Amniotic stem cell (primary cell): ENCODE results near the gene OR10H4.
"Not testable (repeated sequence)": the region's sequence is repeated elsewhere in the genome, so short reads cannot be mapped to it uniquely, and the experiment has no call there.

Experiments
- DNase-seq: peaks from one replicate; lab custom pipeline; 2025; lab: John Stamatoyannopoulos, UW

Gene OR10H4

DNA sequence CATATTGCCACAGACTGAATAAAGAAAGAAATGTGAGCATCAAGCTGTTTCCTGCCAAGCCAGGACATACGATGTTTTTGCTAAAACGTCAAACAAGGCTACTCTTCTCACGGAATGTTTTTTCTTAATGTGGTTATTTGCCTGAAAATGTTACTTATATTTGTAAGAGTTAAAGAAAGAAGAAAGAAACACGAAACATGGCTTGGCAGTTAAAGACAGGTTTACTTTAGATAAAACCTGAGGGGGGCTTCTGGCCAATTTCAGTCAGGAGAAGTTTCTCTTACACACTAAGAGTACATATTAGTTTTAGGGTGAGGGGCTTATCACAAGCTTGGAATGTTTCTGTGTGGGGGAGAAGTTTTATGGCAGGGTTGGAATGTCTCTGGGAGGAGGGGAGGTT, 4.4 kb upstream of the OR10H4 start:
- no peak for DNase-seq

DNA sequence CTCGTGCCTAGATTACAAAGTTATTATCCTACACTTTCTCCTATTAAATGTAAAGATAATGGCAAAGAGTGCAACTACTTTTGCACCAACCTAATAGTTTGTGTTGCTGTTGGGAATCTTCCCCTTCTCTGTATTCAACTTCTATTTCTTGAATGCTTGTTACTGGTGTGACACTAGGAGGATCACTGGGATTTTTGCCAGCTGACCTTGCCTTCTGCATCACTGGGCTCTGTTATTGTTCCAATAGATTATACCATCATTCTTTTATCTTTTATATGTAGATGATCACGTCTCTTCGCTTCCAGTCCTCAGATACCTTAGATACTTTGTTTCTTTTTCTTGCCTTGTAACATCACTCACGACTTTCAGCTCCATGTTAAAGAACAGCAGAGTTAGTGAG, 3.5 kb upstream of the OR10H4 start:
- no peak for DNase-seq

DNA sequence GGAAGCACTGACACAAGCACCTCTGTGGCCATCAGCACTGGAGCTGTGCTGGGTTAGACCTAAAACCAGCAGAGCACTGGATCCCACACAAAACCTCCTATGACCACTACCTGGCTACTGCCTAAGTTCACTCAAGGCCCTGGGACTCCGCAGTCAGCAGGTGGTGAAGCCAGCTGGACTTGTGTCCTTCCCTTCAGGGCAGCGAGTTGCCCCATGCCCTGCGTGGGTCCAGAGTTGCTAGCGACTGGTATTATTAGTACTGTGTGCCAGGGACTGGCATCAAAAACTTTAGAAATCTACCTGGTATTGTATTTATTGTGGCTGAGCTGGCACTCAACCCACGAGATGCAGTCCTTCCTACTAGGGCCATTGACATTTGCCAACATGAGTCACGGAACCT, 6.0 kb downstream of the OR10H4 start:
- DNase-seq: no peak

DNA sequence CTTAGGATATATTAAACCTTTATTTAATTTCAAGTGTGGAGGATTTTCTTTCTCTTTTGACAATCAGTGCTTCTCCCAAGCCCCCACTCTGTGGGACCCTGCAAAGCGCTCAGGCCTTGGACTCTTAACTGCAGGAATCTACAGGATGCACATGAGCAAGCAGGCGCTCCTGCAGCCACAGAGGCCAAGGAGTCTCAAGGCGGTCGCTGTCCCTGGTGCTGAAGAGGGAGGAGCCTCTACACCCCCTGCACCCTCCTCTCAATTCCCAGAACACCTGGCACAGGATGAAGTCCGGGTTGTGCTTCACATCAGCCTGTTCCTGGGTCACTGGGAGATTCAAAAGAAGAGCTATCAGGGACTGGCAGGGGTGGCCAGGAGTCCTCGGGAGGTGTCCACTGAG, 13.5 kb downstream of the OR10H4 start:
- DNase-seq: no peak

DNA sequence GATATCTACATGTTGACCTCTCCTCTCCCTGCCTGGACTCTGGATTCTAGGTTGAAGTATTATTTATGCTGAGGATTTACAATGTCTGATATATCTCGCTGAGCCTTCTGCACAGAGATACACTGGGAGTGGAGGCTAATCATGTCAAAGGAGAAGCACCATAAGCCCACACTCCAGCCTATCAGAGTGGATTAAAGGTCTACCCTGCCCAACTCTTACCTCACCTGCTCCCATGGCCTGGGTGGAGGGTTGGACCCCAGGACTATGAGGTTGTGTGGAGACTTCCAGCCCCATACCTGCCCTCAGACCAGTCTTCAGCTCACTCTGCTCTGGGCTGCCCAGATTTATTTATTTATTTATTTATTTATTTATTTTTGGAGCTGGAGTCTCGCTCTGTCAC, 15.4 kb downstream of the OR10H4 start:
- no peak for DNase-seq

DNA sequence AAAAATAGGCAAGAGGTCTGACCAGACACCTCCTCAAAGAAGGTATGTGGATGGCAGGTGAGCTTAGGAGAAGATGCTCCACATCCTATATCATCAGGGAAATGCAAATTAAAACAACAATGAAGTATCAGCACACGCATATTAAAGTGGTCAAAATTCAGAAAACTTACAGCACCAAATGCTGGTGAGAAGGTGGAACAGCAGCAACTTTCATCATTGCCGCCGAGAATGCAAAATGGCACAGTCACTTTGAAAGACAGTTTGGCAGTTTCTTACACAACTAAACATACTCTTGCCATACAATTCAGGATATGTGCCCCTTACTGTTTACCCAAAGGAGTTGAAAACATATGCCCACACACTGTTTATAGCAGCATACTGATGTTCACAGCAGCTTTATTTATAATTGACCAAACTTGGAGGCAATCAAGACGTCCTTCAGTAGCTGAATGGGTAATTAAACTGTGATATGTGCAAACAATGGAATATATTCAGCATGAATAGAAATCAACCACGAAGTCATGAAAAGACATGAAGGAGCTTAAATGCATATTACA, 22.5 kb downstream of the OR10H4 start:
- DNase-seq: no peak

DNA sequence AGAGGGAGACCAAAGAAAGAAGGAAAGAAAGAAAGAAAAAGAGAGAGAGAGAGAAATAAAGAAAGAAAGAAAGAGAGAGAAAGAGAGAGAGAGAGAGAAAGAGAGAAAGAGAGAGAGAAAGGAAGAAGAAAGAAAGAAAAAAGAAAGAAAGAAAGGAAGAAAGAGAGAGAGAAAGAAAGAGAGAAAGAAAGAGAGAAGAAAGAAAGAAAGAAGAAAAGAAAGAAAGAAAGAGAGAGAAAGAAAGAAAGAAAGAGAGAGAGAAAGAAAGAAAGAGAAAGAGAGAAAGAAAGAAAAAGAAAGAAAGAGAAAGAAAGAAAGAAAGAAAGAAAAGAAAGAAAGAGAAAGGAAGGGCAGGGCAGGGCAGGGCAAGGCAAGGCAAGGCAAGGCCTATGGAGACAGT, 23.2 kb downstream of the OR10H4 start:
- DNase-seq: not testable (repeated sequence)

DNA sequence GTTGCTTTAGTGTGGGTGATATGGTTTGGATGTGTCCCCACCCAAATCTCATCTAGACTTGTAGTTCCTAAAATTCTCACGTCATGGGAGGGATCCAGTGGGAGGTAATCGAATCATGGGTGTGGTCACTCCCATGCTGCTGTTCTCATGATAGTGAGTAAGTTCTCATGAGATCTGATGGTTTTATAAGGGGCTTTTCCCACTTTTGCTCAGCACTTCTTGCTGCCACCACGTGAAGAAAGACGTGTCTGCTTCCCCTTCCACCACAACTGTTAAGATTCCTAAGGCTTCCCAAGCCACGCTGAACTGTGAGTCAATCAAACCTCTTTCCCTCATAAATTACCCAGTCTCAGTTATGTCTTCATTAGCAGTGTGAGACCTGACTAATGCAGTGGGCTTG, 26.0 kb downstream of the OR10H4 start:
- DNase-seq: no peak

DNA sequence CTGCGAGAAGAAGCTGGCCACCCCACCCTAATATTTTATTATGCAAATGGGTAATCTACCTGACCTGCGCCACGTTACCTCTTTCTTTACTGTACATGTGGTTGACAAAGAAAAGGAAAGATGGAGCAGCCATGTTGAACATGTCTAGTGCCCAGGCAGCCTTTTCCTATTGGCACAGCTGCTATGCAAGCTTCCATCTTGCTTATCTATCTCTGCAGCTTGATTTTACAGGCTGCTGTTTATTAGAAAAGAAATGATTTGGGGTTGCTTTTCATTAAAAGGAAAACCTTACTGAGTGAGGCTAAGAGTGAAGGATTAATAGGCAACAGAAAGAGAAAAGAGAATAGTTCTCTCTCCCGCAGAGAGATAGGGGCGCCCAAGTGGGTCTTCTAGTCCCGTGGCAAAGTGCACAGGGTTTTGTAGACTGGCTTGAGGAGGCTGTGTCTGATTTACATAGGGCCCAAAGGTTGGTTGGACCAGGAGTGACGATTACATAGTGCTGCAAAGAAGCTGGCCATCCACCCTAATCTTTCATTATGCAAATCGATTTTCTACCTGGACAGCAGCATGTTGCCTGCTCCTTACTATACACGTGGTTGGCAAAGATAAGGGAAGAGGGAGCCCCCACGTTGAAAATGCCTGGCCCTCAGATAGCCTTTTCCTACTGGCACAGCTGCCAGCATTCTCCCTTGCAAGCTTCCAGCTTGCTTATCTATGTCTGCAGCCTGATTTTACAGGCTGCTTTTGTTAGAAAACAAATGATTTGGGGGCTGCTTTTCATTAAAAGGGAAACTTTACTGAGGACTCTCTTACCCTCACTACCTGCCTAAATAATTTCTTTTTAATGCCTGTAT, 28.3 kb downstream of the OR10H4 start:
- no peak for DNase-seq

DNA sequence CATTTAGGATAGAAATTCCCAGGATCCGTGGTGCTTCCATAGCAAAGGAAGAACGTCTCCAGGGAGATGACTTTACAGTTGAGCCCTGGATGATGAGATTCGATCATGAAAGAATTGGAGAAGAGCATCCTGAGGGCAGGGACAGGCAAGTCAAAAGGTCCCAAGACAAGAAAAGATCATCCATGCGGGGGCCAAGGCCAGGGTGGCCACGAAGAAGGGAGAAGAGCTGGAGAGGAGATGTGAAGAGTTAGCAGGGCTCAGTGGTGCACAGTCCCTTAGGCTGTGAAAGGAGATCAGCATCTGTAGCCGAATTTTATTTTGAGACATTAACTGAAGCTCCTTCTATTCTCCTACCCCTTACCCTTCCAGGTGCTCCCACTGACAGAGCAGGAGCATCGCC, 28.9 kb downstream of the OR10H4 start:
- DNase-seq: no peak

DNA sequence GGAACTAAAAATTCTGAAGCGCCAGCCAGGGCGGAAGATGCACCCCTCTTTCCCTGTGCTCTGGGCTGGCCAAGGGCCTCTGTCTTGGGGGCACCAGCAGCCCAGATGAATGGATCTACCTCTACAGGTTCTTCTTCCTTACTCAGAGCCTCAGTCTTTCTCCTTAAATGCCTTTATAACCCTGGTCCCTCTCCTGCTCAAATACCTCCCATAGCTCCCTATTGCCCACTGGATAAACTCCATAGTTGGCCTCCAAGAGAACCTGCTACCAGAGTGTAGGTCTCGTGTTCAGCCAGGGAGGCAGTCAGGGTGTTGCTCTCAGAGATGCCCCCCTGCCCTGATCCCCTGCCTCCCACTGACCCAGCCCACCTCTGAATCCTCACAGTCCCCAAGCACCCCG, 30.5 kb downstream of the OR10H4 start:
- no peak for DNase-seq

DNA sequence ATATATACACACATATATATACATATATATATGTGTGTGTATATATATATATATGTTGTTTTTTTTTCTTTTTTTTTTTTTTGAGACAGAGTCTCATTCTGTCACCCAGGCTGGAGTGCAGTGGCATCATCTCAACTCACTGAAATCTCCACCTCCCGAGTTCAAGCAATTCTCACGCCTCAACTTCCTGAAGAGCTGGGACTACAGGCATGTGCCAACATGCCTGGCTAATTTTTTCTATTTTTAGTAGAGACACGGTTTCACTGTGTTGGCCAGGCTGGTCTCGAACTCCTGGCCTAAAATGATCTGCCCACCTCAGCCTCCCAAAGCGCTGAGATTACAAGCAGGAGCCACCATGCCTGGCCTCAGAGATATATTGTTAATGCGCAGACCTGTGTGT, 37.0 kb downstream of the OR10H4 start:
- not testable (repeated sequence) for DNase-seq

DNA sequence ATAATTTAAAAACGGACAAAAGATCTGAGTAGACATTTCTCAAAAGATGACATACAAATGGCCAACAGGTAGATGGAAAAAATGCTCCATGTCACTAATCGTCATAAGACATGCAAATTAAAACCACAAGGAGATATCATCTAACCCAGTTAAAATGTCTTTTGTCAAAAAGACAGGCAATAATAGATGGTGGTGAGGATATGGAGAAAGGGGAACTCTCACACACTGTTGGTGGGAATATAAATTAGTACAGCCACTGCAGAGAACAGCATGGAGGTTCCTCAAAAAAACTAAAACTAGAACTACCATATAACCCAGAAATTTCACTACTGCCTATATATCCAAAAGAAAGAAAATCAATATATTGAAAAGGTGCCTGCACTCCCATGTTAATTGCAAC, 37.9 kb downstream of the OR10H4 start:
- DNase-seq: no peak

DNA sequence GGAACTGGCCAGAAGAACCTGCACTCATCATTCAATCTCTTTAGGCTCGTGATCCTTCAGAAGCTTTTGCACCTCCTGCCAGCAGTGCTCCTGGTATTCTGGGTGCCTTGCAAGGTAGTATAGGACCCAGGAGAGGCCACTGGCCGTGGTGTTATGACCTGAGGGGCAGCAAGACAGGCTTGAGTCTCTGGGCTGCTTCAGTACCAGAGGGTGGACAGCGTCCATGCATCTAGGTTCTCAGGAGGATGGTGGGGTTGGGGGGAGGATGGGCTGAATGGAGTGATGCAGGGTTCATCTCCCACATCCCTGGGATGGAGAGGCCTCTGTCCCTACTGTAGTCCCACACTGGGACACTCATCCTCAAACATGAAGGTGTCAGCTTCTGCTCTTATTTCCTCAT, 41.1 kb downstream of the OR10H4 start:
- no peak for DNase-seq

DNA sequence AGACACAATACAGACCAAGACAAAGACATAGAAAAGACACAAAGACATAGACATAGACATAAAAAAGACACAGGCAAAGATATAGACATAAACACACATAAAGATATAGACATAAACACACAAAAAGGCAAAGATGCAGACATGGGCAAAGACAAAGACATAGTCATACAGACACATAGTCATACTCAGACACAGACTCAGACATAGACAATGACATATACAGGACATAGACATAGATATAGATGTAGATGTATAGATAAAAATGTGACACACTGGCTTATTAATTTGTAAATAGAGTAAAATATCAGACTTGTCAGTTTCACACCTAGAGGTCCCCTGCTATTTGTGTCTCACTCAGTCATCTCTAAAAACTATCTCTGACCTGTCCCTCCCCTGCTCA, 42.8 kb downstream of the OR10H4 start:
- no peak for DNase-seq

DNA sequence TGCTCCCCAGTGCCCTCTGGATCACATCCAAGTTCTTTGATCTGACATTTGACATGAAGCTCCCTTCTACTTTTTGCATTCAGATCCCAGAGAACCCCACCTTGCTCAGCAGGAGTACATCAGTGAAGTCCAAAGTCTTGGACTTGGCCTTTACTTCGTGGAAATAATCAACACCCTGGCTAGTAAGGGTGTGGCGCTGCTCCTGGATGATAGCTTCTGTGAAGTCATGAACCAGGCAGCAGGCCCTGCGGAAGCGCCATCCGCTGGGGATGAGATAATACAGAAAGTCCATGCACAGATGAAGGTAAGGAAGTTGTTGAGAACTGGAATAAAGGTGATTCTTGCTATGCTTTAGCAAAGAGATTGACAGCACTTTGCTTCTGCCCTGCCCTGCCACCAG, 43.2 kb downstream of the OR10H4 start:
- DNase-seq: no peak

DNA sequence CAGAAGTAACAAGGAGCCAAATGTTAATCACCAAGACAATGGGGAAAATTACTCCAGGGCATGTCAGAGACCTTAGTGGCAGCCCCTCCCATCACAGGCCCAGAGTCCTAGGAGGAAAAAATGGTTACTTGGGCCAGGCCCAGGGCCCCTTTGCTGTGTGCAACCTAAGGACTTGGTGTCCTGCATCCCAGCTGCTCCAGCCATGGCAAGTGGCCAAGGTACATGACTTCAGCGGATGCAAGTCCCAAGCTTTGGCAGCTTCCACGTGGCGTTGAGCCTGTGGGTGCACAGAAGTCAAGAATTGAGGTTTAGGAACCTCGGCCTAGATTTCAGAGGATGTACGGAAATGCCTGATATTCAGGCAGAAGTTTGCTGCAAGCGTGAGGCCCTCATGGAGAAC, 46.7 kb downstream of the OR10H4 start:
- no peak for DNase-seq

DNA sequence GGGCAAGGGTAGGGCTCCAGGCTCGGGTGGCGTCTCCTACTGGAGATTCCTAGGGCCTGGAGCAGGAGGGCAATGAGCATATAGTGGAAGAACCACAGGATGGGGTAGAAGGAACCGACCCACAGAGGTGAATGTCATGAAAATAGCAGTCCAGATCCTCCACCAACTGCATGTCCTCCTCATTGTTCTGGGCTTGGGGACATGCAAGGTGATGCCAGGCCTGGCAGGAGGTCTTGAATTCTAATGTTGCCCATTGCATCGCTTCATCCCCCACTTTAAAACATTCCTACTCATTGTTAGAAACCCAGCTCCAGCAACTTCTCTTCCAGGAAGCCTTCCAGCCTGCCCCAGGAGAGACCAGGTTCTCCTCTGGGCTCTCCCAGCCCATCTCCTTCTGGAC, 49.4 kb downstream of the OR10H4 start:
- DNase-seq: no peak
